NCI-H1105 (cell line): ENCODE results near the gene IST1.

Experiments
- DNase-seq: peaks from one replicate; lab custom pipeline; 2025; lab: John Stamatoyannopoulos, UW

The IST1 gene

DNA sequence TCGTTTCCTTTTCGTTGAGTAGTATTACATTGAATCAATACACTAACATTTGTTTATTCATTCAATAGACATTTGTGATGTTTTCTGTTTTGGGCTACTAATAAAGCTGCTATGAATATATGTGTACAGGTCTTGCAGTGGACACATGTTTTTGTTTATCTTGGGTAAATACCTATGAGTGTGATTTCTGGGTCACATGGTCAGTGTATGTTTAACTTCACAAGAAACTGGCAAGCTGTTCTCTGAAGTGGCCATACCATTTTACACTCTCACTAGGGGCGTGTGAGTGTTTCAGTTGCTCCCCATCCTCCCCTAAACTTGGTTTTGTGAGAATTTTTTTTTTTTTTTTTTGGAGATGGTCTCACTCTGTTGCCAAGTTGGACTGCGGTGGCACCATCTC is 69.9 kb downstream of the IST1 start:
- no peak for DNase-seq

DNA sequence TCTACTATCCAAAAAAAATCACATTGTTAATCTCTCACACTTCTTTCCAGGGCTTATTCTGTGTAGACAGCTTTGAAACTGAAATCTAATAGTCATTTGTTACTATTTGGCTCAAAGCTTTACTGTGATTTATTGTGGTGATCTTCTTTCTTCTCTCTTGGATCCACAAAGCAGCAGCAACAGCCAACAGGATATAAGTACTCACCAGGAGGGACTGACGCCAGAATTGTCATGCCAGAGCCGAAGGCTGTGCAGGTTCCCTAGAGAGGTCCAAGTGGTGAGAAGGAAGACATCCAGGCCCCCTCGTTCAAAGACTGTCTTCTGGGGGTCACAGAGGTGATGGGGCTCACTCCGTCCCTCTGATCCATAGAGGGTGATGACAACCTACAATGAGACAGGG is 71.6 kb downstream of the IST1 start:
- DNase-seq: no peak

- DNase-seq: no peak
Measured at GRCh38 chr16:71969353-71969752, 74.0 kb downstream of the IST1 start.

GRCh38 chr16:71971571-71971970 is 76.2 kb downstream of the IST1 start:
- DNase-seq: no peak

GRCh38 chr16:71972356-71972755 is 77.0 kb downstream of the IST1 start:
- no peak for DNase-seq

DNA sequence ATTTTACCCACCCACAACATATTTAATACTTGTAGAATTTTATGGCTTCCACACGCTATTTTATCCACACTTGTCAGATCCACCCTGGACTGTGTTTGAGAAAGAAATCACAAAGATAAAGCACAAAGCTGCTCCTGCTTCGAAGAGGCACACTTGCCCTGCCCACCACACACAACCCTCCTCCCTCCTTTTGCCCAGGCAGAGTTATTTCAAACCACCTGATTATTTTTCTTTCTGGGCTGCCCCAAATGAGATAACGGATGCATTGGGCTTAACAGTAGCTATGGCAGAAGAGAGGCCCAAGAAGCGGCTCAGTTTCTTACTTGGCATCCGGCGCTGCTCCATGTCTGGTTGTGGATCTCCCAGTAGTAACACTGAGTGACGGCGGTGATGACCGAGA is 77.7 kb downstream of the IST1 start:
- DNase-seq: no peak

GRCh38 chr16:71974068-71974818 is 78.9 kb downstream of the IST1 start:
- DNase-seq: no peak
